HG03354 (cell line): ENCODE results near the gene KRTAP5-6.
"Not testable (repeated sequence)": the region's sequence is repeated elsewhere in the genome, so short reads cannot be mapped to it uniquely, and the experiment has no call there.

ENCODE experiments used
- ATAC-seq: cut with Tn5 transposase; IDR thresholded peaks from one replicate; pipeline ENCODE4 v1.9.1; 2021; ENCODE audit warnings: mild to moderate bottlenecking; ENCODE audit not compliant: unreplicated experiment, poor library complexity, severe bottlenecking

KRTAP5-6 gene

GRCh38 chr11:1660111-1660867 is 36.7 kb upstream of the KRTAP5-6 start:
- ATAC-seq: no peak

GRCh38 chr11:1661454-1662269 is 35.3 kb upstream of the KRTAP5-6 start:
- ATAC-seq: not testable (repeated sequence)

GRCh38 chr11:1662699-1663283 is 34.2 kb upstream of the KRTAP5-6 start:
- not testable (repeated sequence) for ATAC-seq

- ATAC-seq: no peak
Observed at GRCh38 chr11:1665313-1665712, 31.7 kb upstream of the KRTAP5-6 start.

- no peak for ATAC-seq
Observed at GRCh38 chr11:1667121-1667850, 29.7 kb upstream of the KRTAP5-6 start.

- no peak for ATAC-seq
Observed at GRCh38 chr11:1667906-1668305, 29.1 kb upstream of the KRTAP5-6 start.

GRCh38 chr11:1668911-1669473 is 28.0 kb upstream of the KRTAP5-6 start:
- ATAC-seq: no peak

GRCh38 chr11:1669546-1670218 is 27.3 kb upstream of the KRTAP5-6 start:
- ATAC-seq: no peak

- not testable (repeated sequence) for ATAC-seq
Observed at GRCh38 chr11:1670457-1670856, 26.5 kb upstream of the KRTAP5-6 start.

- no peak for ATAC-seq
Observed at GRCh38 chr11:1670905-1671371, 26.1 kb upstream of the KRTAP5-6 start.

- no peak for ATAC-seq
Observed at GRCh38 chr11:1671658-1672057, 25.3 kb upstream of the KRTAP5-6 start.

GRCh38 chr11:1672613-1673350 is 24.2 kb upstream of the KRTAP5-6 start:
- no peak for ATAC-seq

GRCh38 chr11:1673446-1674172 is 23.4 kb upstream of the KRTAP5-6 start:
- no peak for ATAC-seq

GRCh38 chr11:1674173-1675131 is 22.5 kb upstream of the KRTAP5-6 start:
- ATAC-seq: no peak

GRCh38 chr11:1675536-1676228 is 21.3 kb upstream of the KRTAP5-6 start:
- no peak for ATAC-seq

GRCh38 chr11:1676229-1676740 is 20.7 kb upstream of the KRTAP5-6 start:
- no peak for ATAC-seq
